ENCODE data around the gene RELCH. TPM values are rescaled to one million over a fixed set of nuclear protein-coding genes. Genes with fewer than 3 reads are reported as not detected.
A peak's percentile ranks its signal among the peaks of the same experiment; 100 is the strongest.

RELCH gene
- polyA plus RNA-seq, 1 donor from 2014 or later = 5.5 TPM

- Mint-ChIP-seq H3K36me3 (peaks cover 3% of the 10 kb centered on the region), H3K4me1 (peaks cover 17 to 35% (median 32%) of the 10 kb centered on the region in 3 donors), H3K9me3 (no peaks in the 10 kb centered on the region), H3K27ac (no peak overlapping the region), H3K4me3 (no peak overlapping the region), H3K27me3 (no peaks in the 10 kb centered on the region)
These were observed 18.8 kb downstream of the RELCH start for GRCh38 chr18:62205824-62206223.

GRCh38 chr18:62206593-62206992, 19.5 kb downstream of the RELCH start:
- Mint-ChIP-seq H3K4me1 (peaks cover 17 to 35% (median 32%) of the 10 kb centered on the region in 3 donors), H3K4me3 (no peak overlapping the region), H3K27ac (no peak overlapping the region), H3K27me3 (no peaks in the 10 kb centered on the region), H3K36me3 (peaks cover 3% of the 10 kb centered on the region), H3K9me3 (no peaks in the 10 kb centered on the region)

GRCh38 chr18:62209046-62209445, 22.0 kb downstream of the RELCH start:
- Mint-ChIP-seq H3K27me3 (no peaks in the 10 kb centered on the region), H3K4me1 (peaks cover 17 to 35% (median 30%) of the 10 kb centered on the region in 3 donors), H3K9me3 (no peaks in the 10 kb centered on the region), H3K27ac (no peak overlapping the region), H3K4me3 (no peak overlapping the region), H3K36me3 (peaks cover 8% of the 10 kb centered on the region)

- Mint-ChIP-seq H3K27me3 (no peaks in the 10 kb centered on the region), H3K4me3 (no peak overlapping the region), H3K27ac (peak overlapping the region in 1 of 3 donors; percentile 76), H3K9me3 (no peaks in the 10 kb centered on the region), H3K4me1 (peaks cover 18 to 31% (median 28%) of the 10 kb centered on the region in 3 donors), H3K36me3 (peaks cover 6% of the 10 kb centered on the region)
These were observed 23.1 kb downstream of the RELCH start for GRCh38 chr18:62210138-62210537.

GRCh38 chr18:62211325-62211828, 24.3 kb downstream of the RELCH start:
- Mint-ChIP-seq H3K9me3 (no peaks in the 10 kb centered on the region), H3K27me3 (no peaks in the 10 kb centered on the region), H3K27ac (no peak overlapping the region), H3K4me3 (no peak overlapping the region), H3K4me1 (peaks cover 15 to 31% (median 30%) of the 10 kb centered on the region in 3 donors), H3K36me3 (peaks cover 6% of the 10 kb centered on the region)

- Mint-ChIP-seq H3K9me3 (no peaks in the 10 kb centered on the region), H3K27me3 (no peaks in the 10 kb centered on the region), H3K27ac (peak overlapping the region in 1 of 3 donors; percentile 15), H3K4me1 (peaks cover 4 to 20% (median 18%) of the 10 kb centered on the region in 3 donors), H3K4me3 (no peak overlapping the region), H3K36me3 (peaks cover 6% of the 10 kb centered on the region)
These were observed 27.7 kb downstream of the RELCH start for GRCh38 chr18:62214790-62215189.

GRCh38 chr18:62224229-62224628, 37.2 kb downstream of the RELCH start:
- H3K4me3 Mint-ChIP-seq = no peak overlapping the region
- H3K9me3 Mint-ChIP-seq = peaks cover 0 to 4% (median 2%) of the 10 kb centered on the region in 3 donors
- peaks cover 9% of the 10 kb centered on the region for H3K36me3 Mint-ChIP-seq
- H3K4me1 Mint-ChIP-seq = peaks cover 0 to 3% (median 2%) of the 10 kb centered on the region in 3 donors
- H3K27ac Mint-ChIP-seq = no peak overlapping the region
- H3K27me3 Mint-ChIP-seq = no peaks in the 10 kb centered on the region

- Mint-ChIP-seq H3K27me3 (no peaks in the 10 kb centered on the region), H3K4me1 (peaks cover 0 to 7% (median 0%) of the 10 kb centered on the region in 3 donors), H3K27ac (no peak overlapping the region), H3K9me3 (peaks cover 0 to 4% (median 2%) of the 10 kb centered on the region in 3 donors), H3K36me3 (peaks cover 15% of the 10 kb centered on the region), H3K4me3 (no peak overlapping the region)
These were observed 39.0 kb downstream of the RELCH start for GRCh38 chr18:62226047-62226446.

- peak overlapping the region in 1 of 4 donors; percentile 84 for H3K4me3 Mint-ChIP-seq
These were observed 49.2 kb downstream of the RELCH start for GRCh38 chr18:62236252-62236651.

GRCh38 chr18:62239475-62239874, 52.4 kb downstream of the RELCH start:
- H3K9me3 Mint-ChIP-seq = no peaks in the 10 kb centered on the region
- no peak overlapping the region for H3K4me3 Mint-ChIP-seq
- peaks cover 0 to 4% (median 2%) of the 10 kb centered on the region in 3 donors for H3K4me1 Mint-ChIP-seq
- peaks cover 11% of the 10 kb centered on the region for H3K36me3 Mint-ChIP-seq
- no peaks in the 10 kb centered on the region for H3K27me3 Mint-ChIP-seq
- H3K27ac Mint-ChIP-seq = no peak overlapping the region

More at GRCh38 chr18:62236252-62236651, 49.2 kb downstream of the RELCH start:
- peaks cover 0 to 4% (median 2%) of the 10 kb centered on the region in 3 donors for H3K4me1 Mint-ChIP-seq
- H3K27me3 Mint-ChIP-seq = no peaks in the 10 kb centered on the region
- no peaks in the 10 kb centered on the region for H3K9me3 Mint-ChIP-seq
- no peak overlapping the region for H3K27ac Mint-ChIP-seq
- H3K36me3 Mint-ChIP-seq = peaks cover 11% of the 10 kb centered on the region

- H3K27ac Mint-ChIP-seq = no peak overlapping the region
- H3K27me3 Mint-ChIP-seq = no peaks in the 10 kb centered on the region
- no peaks in the 10 kb centered on the region for H3K4me1 Mint-ChIP-seq
- H3K36me3 Mint-ChIP-seq = no peaks in the 10 kb centered on the region
- no peak overlapping the region for H3K4me3 Mint-ChIP-seq
- no peaks in the 10 kb centered on the region for H3K9me3 Mint-ChIP-seq
These were observed 55.9 kb downstream of the RELCH start for GRCh38 chr18:62242955-62243354.

GRCh38 chr18:62245177-62245576, 58.1 kb downstream of the RELCH start:
- H3K9me3 Mint-ChIP-seq = no peaks in the 10 kb centered on the region
- H3K36me3 Mint-ChIP-seq = no peaks in the 10 kb centered on the region
- no peak overlapping the region for H3K4me3 Mint-ChIP-seq
- no peaks in the 10 kb centered on the region for H3K4me1 Mint-ChIP-seq
- H3K27me3 Mint-ChIP-seq = no peaks in the 10 kb centered on the region
- peak overlapping the region in 1 of 3 donors; percentile 6 for H3K27ac Mint-ChIP-seq

- H3K27ac Mint-ChIP-seq = peak overlapping the region in 1 of 3 donors; percentile 46
- no peaks in the 10 kb centered on the region for H3K27me3 Mint-ChIP-seq
- H3K36me3 Mint-ChIP-seq = no peaks in the 10 kb centered on the region
- no peaks in the 10 kb centered on the region for H3K4me1 Mint-ChIP-seq
- no peak overlapping the region for H3K4me3 Mint-ChIP-seq
- no peaks in the 10 kb centered on the region for H3K9me3 Mint-ChIP-seq
These were observed 58.6 kb downstream of the RELCH start for GRCh38 chr18:62245699-62246098.

GRCh38 chr18:62248313-62248712, 61.3 kb downstream of the RELCH start:
- Mint-ChIP-seq H3K9me3 (no peaks in the 10 kb centered on the region), H3K4me3 (no peak overlapping the region), H3K27me3 (no peaks in the 10 kb centered on the region), H3K4me1 (no peaks in the 10 kb centered on the region), H3K27ac (no peak overlapping the region), H3K36me3 (no peaks in the 10 kb centered on the region)

- Mint-ChIP-seq H3K27ac (no peak overlapping the region), H3K4me1 (no peaks in the 10 kb centered on the region), H3K27me3 (no peaks in the 10 kb centered on the region), H3K9me3 (no peaks in the 10 kb centered on the region), H3K4me3 (no peak overlapping the region), H3K36me3 (no peaks in the 10 kb centered on the region)
These were observed 62.5 kb downstream of the RELCH start for GRCh38 chr18:62249478-62250097.

- Mint-ChIP-seq H3K36me3 (no peaks in the 10 kb centered on the region), H3K27ac (no peak overlapping the region), H3K4me3 (no peak overlapping the region), H3K27me3 (no peaks in the 10 kb centered on the region), H3K9me3 (no peaks in the 10 kb centered on the region), H3K4me1 (no peaks in the 10 kb centered on the region)
These were observed 63.4 kb downstream of the RELCH start for GRCh38 chr18:62250475-62250874.
